Measurements from ENCODE around the gene SHBG.

DNA sequence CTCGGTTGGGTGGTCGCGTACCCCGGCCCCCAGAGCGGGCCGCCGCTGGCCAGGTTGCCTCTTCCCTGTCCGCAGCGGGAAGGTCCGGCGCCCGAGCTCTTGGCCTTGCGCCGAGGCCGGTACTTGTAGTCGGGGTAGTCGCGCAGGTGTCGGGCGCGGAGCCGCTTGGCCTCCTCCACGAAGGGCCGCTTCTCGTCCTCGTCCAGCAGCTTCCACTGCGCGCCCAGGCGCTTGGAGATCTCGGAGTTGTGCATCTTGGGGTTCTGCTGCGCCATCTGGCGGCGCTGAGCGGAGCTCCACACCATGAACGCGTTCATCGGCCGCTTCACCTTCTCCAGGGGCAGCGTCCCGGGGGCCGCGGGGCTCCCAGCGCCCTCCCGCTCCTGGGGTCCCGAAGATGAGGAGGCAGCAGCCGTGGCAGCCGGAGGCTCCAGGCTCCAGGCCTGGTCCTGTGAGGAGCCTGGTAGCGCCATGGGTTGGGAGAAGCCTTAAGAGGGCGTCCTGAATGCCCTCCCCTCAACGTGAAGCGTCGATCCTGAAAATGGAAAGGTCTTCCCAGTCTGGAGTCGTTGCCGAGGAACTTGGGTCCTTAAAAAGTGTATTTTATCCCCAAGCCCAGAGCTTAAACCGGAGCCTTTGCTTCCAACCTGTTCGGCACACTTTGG is 40.6 kb upstream of the SHBG start:
- TF ChIP-seq, protein P1, sequence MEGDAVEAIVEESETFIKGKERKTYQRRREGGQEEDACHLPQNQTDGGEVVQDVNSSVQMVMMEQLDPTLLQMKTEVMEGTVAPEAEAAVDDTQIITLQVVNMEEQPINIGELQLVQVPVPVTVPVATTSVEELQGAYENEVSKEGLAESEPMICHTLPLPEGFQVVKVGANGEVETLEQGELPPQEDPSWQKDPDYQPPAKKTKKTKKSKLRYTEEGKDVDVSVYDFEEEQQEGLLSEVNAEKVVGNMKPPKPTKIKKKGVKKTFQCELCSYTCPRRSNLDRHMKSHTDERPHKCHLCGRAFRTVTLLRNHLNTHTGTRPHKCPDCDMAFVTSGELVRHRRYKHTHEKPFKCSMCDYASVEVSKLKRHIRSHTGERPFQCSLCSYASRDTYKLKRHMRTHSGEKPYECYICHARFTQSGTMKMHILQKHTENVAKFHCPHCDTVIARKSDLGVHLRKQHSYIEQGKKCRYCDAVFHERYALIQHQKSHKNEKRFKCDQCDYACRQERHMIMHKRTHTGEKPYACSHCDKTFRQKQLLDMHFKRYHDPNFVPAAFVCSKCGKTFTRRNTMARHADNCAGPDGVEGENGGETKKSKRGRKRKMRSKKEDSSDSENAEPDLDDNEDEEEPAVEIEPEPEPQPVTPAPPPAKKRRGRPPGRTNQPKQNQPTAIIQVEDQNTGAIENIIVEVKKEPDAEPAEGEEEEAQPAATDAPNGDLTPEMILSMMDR (IDR thresholded peaks at IDR 0.05; ENCODE audit: insufficient read depth, low read length, poor library complexity, severe bottlenecking) = peak; percentile 58
- no peak for TF ChIP-seq EZH2phosphoT487 (conservative IDR thresholded peaks at IDR 0.05; ENCODE audit: low read length)

Measured in SU-DHL-6 (cell line).